HepG2 (cell line): ENCODE data around the gene KRT82. TPM values are rescaled to one million over a fixed set of nuclear protein-coding genes. Genes with fewer than 3 reads are reported as not detected.

Experiments
- ATAC-seq: fragments of 200-7000 bp; cut with Tn5 transposase; 3 replicates; pipeline ENCODE4 v1.9.1; 2020; ENCODE audit warnings: mild to moderate bottlenecking, moderate library complexity
- BruUV-seq: library from RNA; stranded (reverse); fragments of 400-500 nt; replicated peaks from 2 replicates; lab custom pipeline; 2021; lab: Mats Ljungman, UMichigan
- CTCF ChIA-PET: fragments of 300-600 bp; formaldehyde crosslinking; extraction: SDS; loops from one replicate; lab custom pipeline; 2021; ENCODE audit warnings: low total read pairs, inconsistent platforms, low intra/inter-chr PET ratio; lab: Yijun Ruan, JAX
- POLR2A ChIA-PET: fragments of 350-600 bp; sonication (Branson Sonifier 250); formaldehyde crosslinking; loops from one replicate; lab custom pipeline; 2020; ENCODE audit warnings: antibody characterized with exemption, inconsistent platforms; lab: Yijun Ruan, JAX
- DNase-seq: peaks from one replicate; pipeline ENCODE4 v3.0.0-alpha.2; 2015; ENCODE audit warnings: low spot score
- FAIRE-seq: peaks from 3 replicates; lab custom pipeline; 2011; peaks lifted over from hg19 to GRCh38; lab: Jason Lieb, UNC
- H2AFZ ChIP-seq: one replicate; pipeline ENCODE4 v1.6.1; 2011; ENCODE audit warnings: low read length, inconsistent platforms
- H3K27ac ChIP-seq: fragments of 300-600 bp; 3 replicates; pipeline ENCODE4 v1.8.0; 2011; ENCODE audit warnings: mixed run types, mild to moderate bottlenecking, mixed read lengths, low read length, inconsistent platforms; ENCODE audit not compliant: insufficient read depth; ENCODE audit errors: extremely low read length
- H3K27me3 ChIP-seq, 2 experiments: fragments of 200-600 bp in 1 of 2; 2 replicates in 1 of 2; 3 replicates in 1 of 2; pipeline versions ENCODE4 v1.6.0 to v1.8.0; 2011; ENCODE audit warnings: low read length in 2 of 2, mild to moderate bottlenecking in 2 of 2, moderate library complexity in 2 of 2, inconsistent platforms in 1 of 2; ENCODE audit not compliant: insufficient read depth in 2 of 2, control insufficient read depth in 1 of 2
- H3K36me3 ChIP-seq, 2 experiments: fragments of 200-600 bp in 1 of 2; replicated peaks in 1 of 2; 2 replicates in 1 of 2; 3 replicates in 1 of 2; pipeline versions ENCODE4 v1.5.1 to v1.8.0; 2011; ENCODE audit warnings: low read length in 2 of 2, inconsistent platforms in 1 of 2; ENCODE audit not compliant: insufficient read depth in 2 of 2, control insufficient read depth in 1 of 2
- H3K4me1 ChIP-seq: 2 replicates; pipeline ENCODE4 v1.5.1; 2012; ENCODE audit warnings: low read length, inconsistent platforms; ENCODE audit not compliant: insufficient read depth
- H3K4me2 ChIP-seq: 2 replicates; pipeline ENCODE4 v1.6.0; 2011; ENCODE audit warnings: low read depth, low read length, inconsistent platforms
- H3K4me3 ChIP-seq, 3 experiments: fragments of 200-600 bp in 1 of 3; sonication (generic), shearing (Covaris generic) in 1 of 3; replicated peaks in 1 of 3; 2 replicates each; pipeline ENCODE4 v1.5.1; 2011 to 2016; ENCODE audit warnings: low read length in 3 of 3, inconsistent platforms in 2 of 3, low read depth in 2 of 3, mild to moderate bottlenecking in 2 of 3, control low read depth in 1 of 3, mixed read lengths in 1 of 3; ENCODE audit not compliant: insufficient read depth in 1 of 3
- H3K79me2 ChIP-seq: one replicate; pipeline ENCODE4 v1.6.1; 2011; ENCODE audit warnings: low read length, inconsistent platforms; ENCODE audit not compliant: insufficient read depth
- H3K9ac ChIP-seq: 2 replicates; pipeline ENCODE4 v1.6.0; 2011; ENCODE audit warnings: mild to moderate bottlenecking, low read depth, low read length, inconsistent platforms; ENCODE audit not compliant: insufficient read depth
- H3K9me3 ChIP-seq: 2 replicates; pipeline ENCODE4 v1.5.1; 2012; ENCODE audit warnings: mild to moderate bottlenecking, low read length
- H4K20me1 ChIP-seq: 2 replicates; pipeline ENCODE4 v1.6.0; 2011; ENCODE audit warnings: inconsistent platforms, mild to moderate bottlenecking, low read length, moderate library complexity; ENCODE audit not compliant: insufficient read depth
- AKNA ChIP-seq: sonication (generic); formaldehyde crosslinking; IDR thresholded peaks from 2 replicates; pipeline ENCODE4 v1.4.0; 2020; ENCODE audit warnings: missing genetic modification reagents, borderline replicate concordance
- BCL6 ChIP-seq: IDR thresholded peaks from 2 replicates; pipeline ENCODE4 v1.6.1; 2016; ENCODE audit warnings: missing genetic modification reagents, missing compliant biosample characterization
- MED8 ChIP-seq: sonication (generic); formaldehyde crosslinking; IDR thresholded peaks from 2 replicates; pipeline ENCODE4 v1.8.1; 2023; ENCODE audit warnings: mild to moderate bottlenecking, missing genetic modification reagents; ENCODE audit not compliant: insufficient replicate concordance
- MYC ChIP-seq: sonication (generic); formaldehyde crosslinking; IDR thresholded peaks from 2 replicates; pipeline ENCODE4 v1.9.0; 2021; ENCODE audit warnings: missing genetic modification reagents, borderline replicate concordance
- NR0B2 ChIP-seq: sonication (generic); formaldehyde crosslinking; IDR thresholded peaks from 2 replicates; pipeline ENCODE4 v1.4.0; 2020; ENCODE audit warnings: mild to moderate bottlenecking, missing genetic modification reagents
- SAFB2 ChIP-seq: sonication (generic); formaldehyde crosslinking; IDR thresholded peaks from 2 replicates; pipeline ENCODE4 v1.5.1; 2020; ENCODE audit warnings: missing genetic modification reagents, low read depth, mild to moderate bottlenecking, borderline replicate concordance
- SKIL ChIP-seq: sonication (generic); formaldehyde crosslinking; IDR thresholded peaks from 2 replicates; pipeline ENCODE4 v1.8.0; 2022; ENCODE audit warnings: missing genetic modification reagents, mild to moderate bottlenecking, moderate library complexity, borderline replicate concordance
- SMC3 ChIP-seq: IDR thresholded peaks from 2 replicates; pipeline ENCODE4 v1.6.1; 2011; ENCODE audit warnings: low read length, improper control_type of control experiment
- TP53 ChIP-seq: sonication (generic); formaldehyde crosslinking; conservative IDR thresholded peaks from 2 replicates; pipeline ENCODE4 v1.4.0; 2020; ENCODE audit warnings: missing genetic modification reagents
- ZBTB43 ChIP-seq: sonication (generic); formaldehyde crosslinking; conservative IDR thresholded peaks from 2 replicates; pipeline ENCODE4 v1.4.0; 2020; ENCODE audit warnings: missing genetic modification reagents
- ZNF678 ChIP-seq: sonication (generic); formaldehyde crosslinking; IDR thresholded peaks from 2 replicates; pipeline ENCODE4 v1.4.0; 2020; ENCODE audit warnings: mild to moderate bottlenecking, missing genetic modification reagents
- ZNF749 ChIP-seq: sonication (generic); formaldehyde crosslinking; IDR thresholded peaks from 2 replicates; pipeline ENCODE4 v1.8.0; 2022; ENCODE audit warnings: mild to moderate bottlenecking, missing genetic modification reagents, moderate library complexity, borderline replicate concordance
- ZNF75D ChIP-seq: sonication (generic); formaldehyde crosslinking; IDR thresholded peaks from 2 replicates; pipeline ENCODE4 v1.8.1; 2023; ENCODE audit warnings: missing genetic modification reagents, mild to moderate bottlenecking, borderline replicate concordance
- WGBS: methylation state at CpG from one replicate; pipeline ENCODE4 v1.1.6; 2017; ENCODE audit warnings: low lambda C conversion rate; 5-methylcytosine and 5-hydroxymethylcytosine counted together
- in situ Hi-C: cut with HindIII; loops from 2 replicates; pipeline ENCODE4 v1.10.0; 2017; ENCODE audit warnings: low pct_unique_long_range_greater_than_20kb; ENCODE audit not compliant: extremely low pct_ligation_motif_present
- intact Hi-C: fragments of 100-400 bp; cut with micrococcal nuclease; formaldehyde crosslinking; loops from one replicate; pipeline ENCODE4 v1.10.0; 2022; ENCODE audit not compliant: unreplicated experiment
- polyA plus RNA-seq, 8 experiments: library from polyadenylated mRNA; depleted of rRNA in 3 of 8; stranded (reverse) in 7 of 8; unstranded in 1 of 8; fragments of >200 nt; fragmentation: Illumina TruSeq in 4 of 8; extraction: Trizol in 4 of 8; gene quantifications; 2 replicates each; pipeline versions ENCODE4 v1.2.1 to v1.2.3, GENCODE V29; 2011 to 2016; ENCODE audit warnings: low read depth in 4 of 8, missing spikeins in 1 of 8, mixed read lengths in 1 of 8; ENCODE audit not compliant: insufficient read depth in 1 of 8
- total RNA-seq, 5 experiments: library from RNA; depleted of rRNA; stranded (reverse); fragments of >200 nt; fragmentation: Illumina TruSeq; extraction: Trizol; gene quantifications; 2 replicates each; pipeline ENCODE4 v1.2.3, GENCODE V29; 2016; ENCODE audit warnings: low read depth in 1 of 5

Gene KRT82
- total and polyA plus RNA-seq, 2 of the 13 experiments (the other 11 are each of a cell fraction or from before 2014, with no cell fraction given): not detected

- TF ChIP-seq BCL6 (no peak), SKIL (CRISPR knock-in tag) (no peak), ZBTB43 (CRISPR knock-in tag) (no peak), MYC (CRISPR knock-in tag) (no peak)
Measured at GRCh38 chr12:52400906-52401305, 5.2 kb downstream of the KRT82 start (continued).

GRCh38 chr12:52399756-52400155 lies 6.4 kb downstream of the KRT82 start:
- H3K27ac ChIP-seq: no peak overlapping the region
- 33% methylated on average over 3 of the region's 16 CpGs for WGBS
- no peak for FAIRE-seq
- no peaks in the 10 kb centered on the region for H3K4me1 ChIP-seq
- POLR2A ChIA-PET: no interaction called here
- H3K4me3 ChIP-seq: no peak overlapping the region
- in situ Hi-C loops (loop anchor here (25.0 kb wide), 1 partner anchor 588 kb away; no protein-coding TSS in a partner anchor), intact Hi-C loops (no loop called here)
- no peak for ATAC-seq
- H3K4me2 ChIP-seq: no peak overlapping the region
- no peaks in the 10 kb centered on the region for H3K36me3 ChIP-seq
- DNase-seq: no peak
- BruUV-seq: no TSS peak
- H3K27me3 ChIP-seq: peaks cover 1 to 18% of the 10 kb centered on the region in 2 experiments; a peak in 4 of 5 replicates
- 0 out of 2 replicates have a peak, but pooled peaks cover 2% of the 10 kb centered on the region for H4K20me1 ChIP-seq
- H2AFZ ChIP-seq: no peak overlapping the region
- CTCF ChIA-PET: no interaction called here
- no peaks in the 10 kb centered on the region for H3K79me2 ChIP-seq
- H3K9ac ChIP-seq: no peak overlapping the region
- no peaks in the 10 kb centered on the region for H3K9me3 ChIP-seq
- TF ChIP-seq AKNA (CRISPR knock-in tag) (no peak), TP53 (no peak), MED8 (CRISPR knock-in tag) (no peak), ZNF75D (CRISPR knock-in tag) (no peak), ZNF678 (no peak), NR0B2 (CRISPR knock-in tag) (no peak), SAFB2 (CRISPR knock-in tag) (no peak), ZNF749 (CRISPR knock-in tag) (no peak), SMC3 (no peak)
